Ureter (tissue), 1 donor: ENCODE measurements around the gene RUNDC3A. TPM values are rescaled to one million over a fixed set of nuclear protein-coding genes. Genes with fewer than 3 reads are reported as not detected.
"Not testable (repeated sequence)": the region's sequence is repeated elsewhere in the genome, so short reads cannot be mapped to it uniquely, and the experiment has no call there.

ENCODE experiments used
- DNase-seq: peaks from one replicate; pipeline ENCODE4 v3.0.0-alpha.2; 2020; ENCODE audit warnings: low spot score
- total RNA-seq: library from RNA; stranded (reverse); gene quantifications from one replicate; pipeline ENCODE4 v1.2.4, GENCODE V29; 2023
- donor health status: DM: yes; HTN: yes; CAD: no.

Gene RUNDC3A
- total RNA-seq, 1 donor from 2014 or later, result 1.3 TPM

DNA sequence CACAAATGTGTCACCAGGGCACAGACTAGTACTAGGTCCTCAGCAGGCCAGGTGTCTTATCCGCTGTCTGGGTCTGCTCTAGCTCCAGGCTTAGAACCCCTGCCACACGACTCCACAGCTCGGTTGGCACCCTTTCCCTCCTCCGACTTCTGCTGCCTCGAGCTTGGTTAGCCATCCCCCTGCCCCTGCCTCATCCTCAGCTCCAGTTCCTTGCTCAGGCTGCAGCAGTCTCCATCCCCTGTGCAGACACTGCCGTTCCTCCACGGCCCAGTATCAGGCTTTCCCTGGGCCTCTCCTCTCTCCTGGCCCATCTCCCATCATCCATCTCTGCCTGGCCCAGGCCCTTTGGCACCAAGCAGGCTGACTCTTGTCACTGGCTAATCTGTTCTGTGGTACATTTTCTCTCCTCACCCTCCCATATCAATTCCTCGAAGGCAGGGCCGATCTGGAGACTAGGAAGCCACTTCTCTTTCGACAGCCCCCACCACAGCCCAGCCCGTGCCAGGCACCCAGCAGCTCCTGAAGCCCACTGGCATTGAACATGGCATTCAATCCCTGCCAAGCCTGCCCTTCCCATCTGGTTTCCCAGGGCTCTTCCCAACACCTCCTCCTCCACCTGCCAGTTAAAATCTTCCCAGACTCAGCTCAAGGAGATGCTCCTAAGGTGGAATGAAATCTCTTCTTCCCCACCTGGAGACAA, 35.3 kb downstream of the RUNDC3A start:
- no peak for DNase-seq

DNA sequence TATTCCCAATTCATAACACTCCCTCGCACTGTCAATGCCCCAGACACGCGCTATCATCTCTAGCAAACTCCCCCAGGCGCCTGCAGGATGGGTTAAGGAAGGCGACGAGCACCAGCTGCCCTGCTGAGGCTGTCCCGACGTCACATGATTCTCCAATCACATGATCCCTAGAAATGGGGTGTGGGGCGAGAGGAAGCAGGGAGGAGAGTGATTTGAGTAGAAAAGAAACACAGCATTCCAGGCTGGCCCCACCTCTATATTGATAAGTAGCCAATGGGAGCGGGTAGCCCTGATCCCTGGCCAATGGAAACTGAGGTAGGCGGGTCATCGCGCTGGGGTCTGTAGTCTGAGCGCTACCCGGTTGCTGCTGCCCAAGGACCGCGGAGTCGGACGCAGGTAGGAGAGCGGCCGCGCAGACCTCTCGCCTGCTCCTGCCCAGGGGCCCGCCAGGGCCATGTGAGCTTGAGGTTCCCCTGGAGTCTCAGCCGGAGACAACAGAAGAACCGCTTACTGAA, 36.6 kb downstream of the RUNDC3A start, which contains the start of gene GRN:
Gene GRN (plus strand): TSS at position 364 of the 515 bp plus-strand sequence. CDS start 3,863 bp downstream, outside the sequence.
- peak; percentile 97 for DNase-seq

DNA sequence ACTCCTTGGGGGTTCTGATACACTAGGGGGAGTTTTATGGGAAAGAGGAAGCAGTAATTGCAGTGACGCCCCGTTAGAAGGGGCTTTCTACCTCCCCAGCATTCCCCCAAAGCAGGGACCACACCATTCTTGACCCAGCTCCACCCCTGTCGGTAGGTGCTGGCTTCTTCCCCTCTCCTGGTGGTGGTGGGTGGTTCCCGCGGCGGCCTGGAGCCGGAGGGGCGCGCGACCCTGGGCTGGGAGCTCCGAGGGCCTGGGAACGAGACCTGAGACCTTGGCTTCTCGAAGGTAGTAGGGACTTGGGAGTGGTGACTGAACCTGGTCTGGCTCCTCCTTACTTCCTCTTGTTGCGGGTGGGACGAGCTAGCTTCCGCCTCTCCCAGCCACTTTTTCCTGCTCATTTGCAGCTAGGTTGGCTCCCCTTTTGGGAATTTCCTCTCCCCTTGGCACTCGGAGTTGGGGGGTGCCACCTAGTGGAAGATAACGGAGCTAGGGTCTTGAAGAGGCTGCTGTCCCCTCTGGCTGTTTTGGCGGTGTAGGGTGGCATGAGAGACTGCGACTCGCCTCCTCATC, 37.1 kb downstream of the RUNDC3A start:
- no peak for DNase-seq

DNA sequence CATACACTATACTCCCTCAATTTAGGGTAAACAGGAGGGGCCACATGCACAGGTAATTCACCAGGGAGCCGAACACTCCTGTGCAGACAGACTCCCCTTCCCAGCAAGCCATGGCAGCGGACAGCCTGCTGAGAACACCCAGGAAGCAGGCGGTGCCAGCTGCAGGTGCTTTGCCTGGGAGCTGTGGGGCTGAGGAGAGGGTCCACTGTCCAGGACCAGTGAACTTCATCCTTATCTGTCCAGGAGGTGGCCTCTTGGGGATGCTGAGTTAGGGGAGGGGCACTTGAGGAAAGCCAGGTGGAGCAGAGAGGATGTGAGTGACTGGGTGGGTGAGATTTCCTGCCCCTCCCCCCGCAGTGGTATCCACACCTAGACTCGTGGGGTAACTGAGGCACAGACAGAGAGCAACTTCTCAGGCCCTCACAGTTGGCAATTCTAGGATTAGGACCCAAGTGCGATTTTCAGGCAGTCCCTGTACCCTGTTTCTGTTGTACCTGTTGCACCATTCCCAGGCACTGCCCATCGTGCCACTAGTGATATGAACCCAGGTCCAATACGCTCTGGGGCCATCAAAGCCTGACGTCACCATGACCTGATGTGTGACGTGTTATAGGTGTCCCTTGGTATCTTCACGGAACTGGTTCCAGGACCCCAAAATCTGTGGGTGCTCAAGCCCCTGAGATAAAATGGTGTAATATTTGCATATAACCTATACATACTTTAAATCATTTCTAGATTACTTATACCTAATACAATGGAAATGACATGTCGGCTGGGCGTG, 37.9 kb downstream of the RUNDC3A start:
- no peak for DNase-seq

GRCh38 chr17:44347206-44348055, 39.0 kb downstream of the RUNDC3A start:
- not testable (repeated sequence) for DNase-seq

GRCh38 chr17:44348234-44348987, 40.0 kb downstream of the RUNDC3A start:
- no peak for DNase-seq

DNA sequence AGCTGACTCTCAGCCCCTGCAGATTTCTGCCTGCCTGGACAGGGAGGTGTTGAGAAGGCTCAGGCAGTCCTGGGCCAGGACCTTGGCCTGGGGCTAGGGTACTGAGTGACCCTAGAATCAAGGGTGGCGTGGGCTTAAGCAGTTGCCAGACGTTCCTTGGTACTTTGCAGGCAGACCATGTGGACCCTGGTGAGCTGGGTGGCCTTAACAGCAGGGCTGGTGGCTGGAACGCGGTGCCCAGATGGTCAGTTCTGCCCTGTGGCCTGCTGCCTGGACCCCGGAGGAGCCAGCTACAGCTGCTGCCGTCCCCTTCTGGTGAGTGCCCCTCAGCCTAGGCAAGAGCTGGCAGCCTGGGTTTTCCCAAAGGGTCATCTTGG, 40.6 kb downstream of the RUNDC3A start:
- no peak for DNase-seq

DNA sequence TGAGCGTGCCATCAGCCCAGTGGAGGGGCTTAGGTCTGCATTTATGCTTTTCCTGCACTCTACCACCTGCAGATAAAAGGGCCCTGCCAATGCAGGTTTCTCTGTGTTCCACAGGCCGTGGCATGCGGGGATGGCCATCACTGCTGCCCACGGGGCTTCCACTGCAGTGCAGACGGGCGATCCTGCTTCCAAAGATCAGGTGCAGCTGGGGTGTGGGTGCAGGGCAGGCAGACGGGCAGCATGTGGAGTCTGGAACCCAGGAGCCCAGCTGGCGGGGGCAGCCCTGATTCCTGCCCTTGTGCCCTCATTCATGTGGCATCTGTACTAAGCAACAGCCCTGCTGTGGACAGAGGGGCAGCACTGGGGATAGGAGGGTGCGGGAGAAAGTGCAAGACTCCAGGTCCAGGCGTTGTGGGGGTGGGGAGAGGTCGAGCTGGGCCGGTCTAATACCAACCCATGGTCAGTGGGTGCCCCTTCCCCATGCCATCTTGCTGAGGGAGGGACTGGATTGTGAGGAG, 41.2 kb downstream of the RUNDC3A start:
- DNase-seq, result no peak

DNA sequence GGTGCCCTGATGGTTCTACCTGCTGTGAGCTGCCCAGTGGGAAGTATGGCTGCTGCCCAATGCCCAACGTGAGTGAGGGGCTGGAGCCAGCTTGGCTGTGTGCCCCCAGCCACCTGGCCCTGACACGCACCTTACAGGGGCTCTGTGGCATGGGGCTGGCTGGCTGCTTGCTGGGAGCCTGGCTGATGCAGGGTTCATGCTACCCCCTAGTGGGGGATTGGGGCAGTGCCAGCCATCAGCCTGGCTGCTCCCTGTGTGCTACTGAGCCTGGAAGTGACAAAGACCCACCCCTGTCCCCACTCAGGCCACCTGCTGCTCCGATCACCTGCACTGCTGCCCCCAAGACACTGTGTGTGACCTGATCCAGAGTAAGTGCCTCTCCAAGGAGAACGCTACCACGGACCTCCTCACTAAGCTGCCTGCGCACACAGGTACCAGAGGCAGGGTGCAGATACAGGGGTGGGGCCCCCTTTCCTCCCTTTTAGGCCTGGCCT, 42.4 kb downstream of the RUNDC3A start:
- no peak for DNase-seq

- DNase-seq, result no peak
These were observed 43.1 kb downstream of the RUNDC3A start for GRCh38 chr17:44351464-44351863.

- no peak for DNase-seq
These were observed 43.8 kb downstream of the RUNDC3A start for GRCh38 chr17:44351961-44352827.

- no peak for DNase-seq
These were observed 44.6 kb downstream of the RUNDC3A start for GRCh38 chr17:44352828-44353671.

DNA sequence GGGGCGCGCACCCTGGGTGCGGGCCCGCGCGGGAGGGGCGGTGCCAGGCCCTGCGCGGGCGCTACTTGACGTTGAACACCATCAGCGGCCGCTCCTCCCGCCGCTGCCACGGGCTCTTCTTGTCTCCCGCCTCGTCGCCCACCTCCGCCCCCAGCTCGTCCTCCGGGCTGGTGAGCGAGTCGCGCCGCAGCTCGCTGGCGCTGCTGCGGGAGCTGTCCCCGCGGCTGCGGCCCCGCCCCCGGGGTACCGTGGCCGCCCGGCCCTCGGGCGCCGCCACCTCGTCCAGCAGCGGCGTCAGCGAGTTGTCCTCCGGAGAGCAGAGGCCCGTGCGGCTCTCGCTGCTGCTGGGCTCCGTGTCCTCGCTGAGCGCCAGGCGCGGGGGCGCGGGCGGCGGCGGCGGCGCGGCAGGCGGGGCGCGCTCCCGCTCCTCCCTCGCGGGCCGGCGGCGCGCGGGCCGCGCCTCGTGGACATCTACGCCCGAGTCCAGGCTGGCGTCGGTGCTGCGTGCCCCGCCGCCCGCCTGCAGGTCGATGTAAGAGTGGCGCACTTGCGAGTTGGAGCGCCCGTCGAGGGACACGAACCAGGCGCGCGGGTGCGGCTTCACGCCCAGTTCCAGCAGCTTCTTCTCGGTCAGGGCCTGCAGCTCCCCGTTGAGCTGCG, 45.4 kb downstream of the RUNDC3A start:
- no peak for DNase-seq

DNA sequence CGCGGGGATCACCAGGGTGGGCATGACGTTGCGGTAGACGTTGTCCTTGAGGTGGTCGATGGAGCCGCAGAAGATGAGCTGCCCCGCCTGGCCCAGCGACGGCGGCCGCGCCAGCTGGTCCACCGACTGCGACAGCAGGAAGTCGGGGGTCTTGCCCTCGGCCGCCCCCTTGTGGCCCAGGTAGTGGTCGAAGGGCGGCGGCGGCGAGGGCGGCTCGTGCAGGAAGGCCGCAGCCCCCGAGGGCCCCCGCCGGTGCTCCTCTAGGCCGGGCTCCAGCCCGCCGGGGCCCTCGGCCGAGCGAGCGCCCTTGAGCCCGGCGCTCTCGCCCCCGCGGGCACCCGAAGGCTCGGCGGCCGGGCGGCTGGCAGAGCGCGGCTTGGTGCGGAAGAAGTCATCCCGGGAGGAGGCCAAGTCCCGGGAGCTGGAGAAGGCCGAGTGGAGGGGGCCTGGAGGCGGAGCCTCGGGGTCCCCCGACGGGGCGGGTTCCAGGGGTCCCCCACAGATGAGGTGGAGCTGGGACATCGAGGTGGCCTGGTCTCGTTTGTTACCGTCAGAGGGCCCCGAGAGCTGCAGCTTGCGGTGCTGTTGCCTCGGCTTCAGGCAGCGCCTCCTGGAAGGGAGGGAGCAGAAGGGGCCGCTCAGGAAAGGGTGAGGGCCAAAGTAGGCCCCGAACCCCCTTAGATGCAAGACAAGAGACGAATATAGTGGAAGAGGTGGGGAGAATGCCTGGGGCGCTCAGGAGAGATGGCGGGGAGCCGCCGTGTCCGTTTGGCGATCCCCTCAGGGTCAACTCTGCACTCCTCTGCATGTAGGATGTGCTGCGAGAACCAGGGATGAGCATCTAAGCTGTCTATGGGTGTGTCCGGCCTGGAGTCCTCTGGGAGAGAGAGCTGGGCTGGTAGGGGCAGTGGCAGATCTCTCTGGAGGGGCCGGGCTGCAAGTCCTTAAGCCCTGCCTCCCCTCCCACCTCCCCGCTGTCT, 46.5 kb downstream of the RUNDC3A start:
- no peak for DNase-seq

GRCh38 chr17:44355642-44356099, 47.3 kb downstream of the RUNDC3A start:
- no peak for DNase-seq

DNA sequence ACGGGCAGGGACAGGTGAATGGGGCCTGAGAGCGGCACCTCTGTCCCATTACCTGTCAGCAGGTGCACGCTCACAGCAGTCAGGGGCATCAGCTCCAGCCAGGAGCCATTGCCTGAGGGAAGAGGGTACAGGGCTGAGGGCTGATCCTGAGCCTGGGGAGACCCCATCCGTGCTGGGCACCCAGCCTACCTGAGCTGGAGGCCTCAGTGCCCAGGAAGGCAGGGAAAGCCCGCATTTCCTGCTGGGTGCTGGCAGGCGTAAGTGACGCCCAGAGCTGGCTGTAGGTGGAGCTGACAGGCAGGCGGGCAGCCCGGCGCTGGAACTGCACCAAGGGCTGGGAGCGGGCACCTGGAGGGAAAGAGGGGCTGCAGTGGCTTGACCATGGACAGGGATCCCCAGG, 47.8 kb downstream of the RUNDC3A start:
- no peak for DNase-seq

DNA sequence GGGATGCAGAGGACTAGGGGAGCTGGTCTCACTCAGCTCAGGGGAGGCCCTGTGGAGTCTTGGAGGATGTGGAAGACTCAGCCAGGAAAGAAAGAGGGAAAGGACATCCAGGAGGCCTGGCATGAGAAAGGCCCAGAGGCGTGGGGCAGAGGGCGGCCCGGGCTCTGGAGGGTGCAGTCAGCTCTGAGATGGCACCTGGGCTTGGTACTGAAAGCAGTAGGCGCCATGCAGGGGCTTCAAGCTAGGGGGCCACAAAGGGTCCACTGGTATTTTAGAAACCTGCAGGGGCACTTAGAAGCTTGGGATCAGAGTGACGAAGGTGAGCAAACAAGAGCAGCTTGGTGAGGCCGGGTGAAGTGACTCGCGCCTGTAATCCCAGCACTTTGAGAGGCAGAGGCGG, 49.7 kb downstream of the RUNDC3A start:
- DNase-seq, result no peak
